WTC11 (cell line): ENCODE results near the gene ODAD4.

Experiments used
- ATF1 ChIP-seq: sonication (generic); formaldehyde crosslinking; IDR thresholded peaks from 2 replicates; pipeline ENCODE4 v1.8.1; 2023; ENCODE audit warnings: mild to moderate bottlenecking, moderate library complexity, missing genetic modification reagents
- ELF4 ChIP-seq: sonication (generic); formaldehyde crosslinking; IDR thresholded peaks from 2 replicates; pipeline ENCODE4 v1.8.1; 2022; ENCODE audit warnings: low read depth, mild to moderate bottlenecking, moderate library complexity, missing genetic modification reagents
- JUN ChIP-seq: sonication (generic); formaldehyde crosslinking; IDR thresholded peaks from 2 replicates; pipeline ENCODE4 v1.8.0; 2023; ENCODE audit warnings: mild to moderate bottlenecking, missing genetic modification reagents
- ZNF263 ChIP-seq: sonication (generic); formaldehyde crosslinking; IDR thresholded peaks from 2 replicates; pipeline ENCODE4 v1.8.1; 2022; ENCODE audit warnings: low read depth, mild to moderate bottlenecking, moderate library complexity, missing genetic modification reagents
- TF ChIP-seq, protein P1 (sequence below): fragments of 200-600 bp; IDR thresholded peaks from 2 replicates; pipeline ENCODE4 v1.8.0; 2022; ENCODE audit warnings: antibody characterized with exemption
- TF ChIP-seq, protein P2 (sequence below): sonication (generic); formaldehyde crosslinking; conservative IDR thresholded peaks from 2 replicates; pipeline ENCODE4 v1.8.1; 2022; ENCODE audit warnings: mild to moderate bottlenecking, missing genetic modification reagents

DNA sequence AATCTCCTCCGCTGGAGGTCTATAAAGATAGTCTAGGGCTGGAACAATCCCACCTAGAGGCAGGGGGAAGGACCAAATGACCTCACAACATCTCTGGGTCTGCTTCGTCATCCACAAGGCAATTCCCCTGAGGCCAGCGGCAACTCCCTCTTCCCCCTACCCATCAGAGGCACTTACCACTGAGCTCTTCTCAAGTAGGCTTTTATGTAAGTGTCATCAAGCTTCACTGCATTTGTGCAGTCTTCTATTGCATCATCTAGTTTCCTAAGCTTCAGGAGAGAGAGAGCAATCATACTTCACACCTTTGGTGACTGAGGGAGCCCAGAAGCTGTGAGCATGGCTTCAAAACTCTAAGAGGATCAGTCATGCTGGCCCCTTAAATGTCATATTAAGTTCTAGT, 57.2 kb downstream of the ODAD4 start:
- TF ChIP-seq, protein P1, sequence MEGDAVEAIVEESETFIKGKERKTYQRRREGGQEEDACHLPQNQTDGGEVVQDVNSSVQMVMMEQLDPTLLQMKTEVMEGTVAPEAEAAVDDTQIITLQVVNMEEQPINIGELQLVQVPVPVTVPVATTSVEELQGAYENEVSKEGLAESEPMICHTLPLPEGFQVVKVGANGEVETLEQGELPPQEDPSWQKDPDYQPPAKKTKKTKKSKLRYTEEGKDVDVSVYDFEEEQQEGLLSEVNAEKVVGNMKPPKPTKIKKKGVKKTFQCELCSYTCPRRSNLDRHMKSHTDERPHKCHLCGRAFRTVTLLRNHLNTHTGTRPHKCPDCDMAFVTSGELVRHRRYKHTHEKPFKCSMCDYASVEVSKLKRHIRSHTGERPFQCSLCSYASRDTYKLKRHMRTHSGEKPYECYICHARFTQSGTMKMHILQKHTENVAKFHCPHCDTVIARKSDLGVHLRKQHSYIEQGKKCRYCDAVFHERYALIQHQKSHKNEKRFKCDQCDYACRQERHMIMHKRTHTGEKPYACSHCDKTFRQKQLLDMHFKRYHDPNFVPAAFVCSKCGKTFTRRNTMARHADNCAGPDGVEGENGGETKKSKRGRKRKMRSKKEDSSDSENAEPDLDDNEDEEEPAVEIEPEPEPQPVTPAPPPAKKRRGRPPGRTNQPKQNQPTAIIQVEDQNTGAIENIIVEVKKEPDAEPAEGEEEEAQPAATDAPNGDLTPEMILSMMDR, result no peak
- no peak for TF ChIP-seq ELF4 (CRISPR knock-in tag)
- TF ChIP-seq ATF1, result no peak
- no peak for TF ChIP-seq ZNF263 (CRISPR knock-in tag)
- TF ChIP-seq, protein P2, sequence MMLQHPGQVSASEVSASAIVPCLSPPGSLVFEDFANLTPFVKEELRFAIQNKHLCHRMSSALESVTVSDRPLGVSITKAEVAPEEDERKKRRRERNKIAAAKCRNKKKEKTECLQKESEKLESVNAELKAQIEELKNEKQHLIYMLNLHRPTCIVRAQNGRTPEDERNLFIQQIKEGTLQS (CRISPR knock-in tag), result no peak
- TF ChIP-seq JUN (CRISPR knock-in tag), result no peak
